Measurements from ENCODE around the gene FAH.
"Not testable (repeated sequence)": the region's sequence is repeated elsewhere in the genome, so short reads cannot be mapped to it uniquely, and the experiment has no call there.

The FAH gene

GRCh38 chr15:80152180-80152895, 461 bp upstream of the FAH start:
- peak; percentile 89 to 96 for DNase-seq

- DNase-seq: no peak
Observed at GRCh38 chr15:80153900-80154299, 1.1 kb downstream of the FAH start.

- DNase-seq: no peak
Observed at GRCh38 chr15:80154336-80154735, 1.5 kb downstream of the FAH start.

GRCh38 chr15:80155001-80155377, 2.2 kb downstream of the FAH start:
- no peak for DNase-seq

- DNase-seq: not testable (repeated sequence)
Observed at GRCh38 chr15:80155378-80156175, 2.8 kb downstream of the FAH start.

GRCh38 chr15:80156176-80156720, 3.4 kb downstream of the FAH start:
- DNase-seq: no peak

GRCh38 chr15:80157215-80157614, 4.4 kb downstream of the FAH start:
- no peak for DNase-seq

GRCh38 chr15:80159301-80159700, 6.5 kb downstream of the FAH start:
- no peak for DNase-seq

- no peak for DNase-seq
Observed at GRCh38 chr15:80159811-80160569, 7.2 kb downstream of the FAH start.

- peak; percentile 33 for DNase-seq
Observed at GRCh38 chr15:80160570-80161156, 7.9 kb downstream of the FAH start.

GRCh38 chr15:80161468-80162016, 8.7 kb downstream of the FAH start:
- DNase-seq: no peak

GRCh38 chr15:80162059-80162554, 9.3 kb downstream of the FAH start:
- no peak for DNase-seq

GRCh38 chr15:80163217-80163616, 10.4 kb downstream of the FAH start:
- no peak for DNase-seq

GRCh38 chr15:80163897-80164296, 11.1 kb downstream of the FAH start:
- no peak for DNase-seq

GRCh38 chr15:80167936-80168335, 15.1 kb downstream of the FAH start:
- DNase-seq: no peak

GRCh38 chr15:80168421-80168820, 15.6 kb downstream of the FAH start:
- DNase-seq: no peak

- DNase-seq: no peak
Observed at GRCh38 chr15:80169768-80170357, 17.1 kb downstream of the FAH start.

GRCh38 chr15:80170596-80170995, 17.8 kb downstream of the FAH start:
- no peak for DNase-seq

- no peak for DNase-seq
Observed at GRCh38 chr15:80171787-80172186, 19.0 kb downstream of the FAH start.

- no peak for DNase-seq
Observed at GRCh38 chr15:80172401-80172800, 19.6 kb downstream of the FAH start.

GRCh38 chr15:80173022-80173759, 20.4 kb downstream of the FAH start:
- peak; percentile 44 to 57 for DNase-seq

Data from SW 1271 (cell line).